SK-N-SH (cell line): ENCODE measurements around the gene KCNJ5.

ENCODE experiments used
- EP300 ChIP-seq, 2 experiments: IDR thresholded peaks; 2 replicates each; pipeline versions ENCODE4 v1.4.0 to v1.6.1; 2012; ENCODE audit warnings: borderline replicate concordance in 1 of 2, low read depth in 1 of 2, low read length in 1 of 2
- FOXM1 ChIP-seq: IDR thresholded peaks from 2 replicates; pipeline ENCODE4 v1.4.0; 2012; ENCODE audit warnings: low read depth, mild to moderate bottlenecking
- GABPA ChIP-seq: IDR thresholded peaks from 2 replicates; pipeline ENCODE4 v1.4.0; 2012; ENCODE audit warnings: low read depth, mild to moderate bottlenecking
- GATA2 ChIP-seq: sonication (generic); formaldehyde crosslinking; IDR thresholded peaks from 2 replicates; pipeline ENCODE4 v1.5.0; 2020; ENCODE audit warnings: mild to moderate bottlenecking, missing genetic modification reagents
- MXI1 ChIP-seq: IDR thresholded peaks from 2 replicates; pipeline ENCODE4 v1.6.1; 2012; ENCODE audit warnings: mild to moderate bottlenecking, low read depth, low read length, improper control_type of control experiment
- SIN3A ChIP-seq: IDR thresholded peaks from 2 replicates; pipeline ENCODE4 v1.6.1; 2012; ENCODE audit warnings: low read depth, mild to moderate bottlenecking, low read length, moderate library complexity, borderline replicate concordance
- TAF1 ChIP-seq: IDR thresholded peaks from 2 replicates; pipeline ENCODE4 v1.6.1; 2012; ENCODE audit warnings: low read depth, mild to moderate bottlenecking, low read length, moderate library complexity, borderline replicate concordance
- TCF12 ChIP-seq: IDR thresholded peaks from 2 replicates; pipeline ENCODE4 v1.4.0; 2012
- TEAD4 ChIP-seq: IDR thresholded peaks from 2 replicates; pipeline ENCODE4 v1.4.0; 2012; ENCODE audit warnings: mild to moderate bottlenecking, borderline replicate concordance; ENCODE audit not compliant: insufficient read depth
- TF ChIP-seq, protein P1 (sequence below): fragments of 200-600 bp; sonication (generic); IDR thresholded peaks from 2 replicates; pipeline ENCODE4 v1.6.1; 2017; ENCODE audit warnings: antibody characterized with exemption, mild to moderate bottlenecking, moderate library complexity
- TF ChIP-seq, protein P2 (sequence below): IDR thresholded peaks from 2 replicates; pipeline ENCODE4 v1.4.0; 2012; ENCODE audit warnings: low read depth, borderline replicate concordance
- TF ChIP-seq, protein P3 (sequence below): IDR thresholded peaks from 2 replicates; pipeline ENCODE4; 2012
- TF ChIP-seq, protein P4 (sequence below): fragments of 150-350 bp; IDR thresholded peaks from 2 replicates; pipeline ENCODE4 v1.6.1; 2017; ENCODE audit warnings: antibody characterized with exemption, low read length, low read depth, borderline replicate concordance
- TF ChIP-seq, protein P5 (sequence below): IDR thresholded peaks from 2 replicates; pipeline ENCODE4 v1.4.0; 2012; ENCODE audit warnings: low read depth

DNA sequence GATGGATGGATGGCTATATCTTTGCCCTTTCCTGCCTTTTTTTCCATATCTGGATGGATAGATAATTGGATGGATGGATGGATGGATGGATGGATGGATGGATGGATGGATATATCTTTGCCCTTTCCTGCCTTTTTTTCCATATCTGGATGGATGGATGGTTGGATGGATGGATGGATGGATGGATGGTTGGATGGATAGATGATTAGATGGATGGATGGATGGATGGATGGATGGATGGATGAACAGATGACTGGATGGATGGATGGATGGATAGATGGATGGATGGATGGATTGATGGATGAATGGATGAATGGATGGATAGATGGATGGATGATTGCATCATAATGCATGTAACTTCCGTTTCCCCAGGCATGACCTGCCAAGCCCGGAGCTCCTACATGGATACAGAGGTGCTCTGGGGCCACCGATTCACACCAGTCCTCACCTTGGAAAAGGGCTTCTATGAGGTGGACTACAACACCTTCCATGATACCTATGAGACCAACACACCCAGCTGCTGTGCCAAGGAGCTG lies 24.9 kb downstream of the KCNJ5 start:
- TF ChIP-seq TEAD4 (no peak), GABPA (no peak), MXI1 (no peak), FOXM1 (no peak), TCF12 (no peak), EP300 (IDR thresholded peaks at IDR 0.05; ENCODE audit: borderline replicate concordance in 1 of 2, low read depth in 1 of 2, low read length in 1 of 2) (no peak), TAF1 (no peak), SIN3A (no peak), GATA2 (CRISPR knock-in tag) (no peak)
- TF ChIP-seq, protein P1, sequence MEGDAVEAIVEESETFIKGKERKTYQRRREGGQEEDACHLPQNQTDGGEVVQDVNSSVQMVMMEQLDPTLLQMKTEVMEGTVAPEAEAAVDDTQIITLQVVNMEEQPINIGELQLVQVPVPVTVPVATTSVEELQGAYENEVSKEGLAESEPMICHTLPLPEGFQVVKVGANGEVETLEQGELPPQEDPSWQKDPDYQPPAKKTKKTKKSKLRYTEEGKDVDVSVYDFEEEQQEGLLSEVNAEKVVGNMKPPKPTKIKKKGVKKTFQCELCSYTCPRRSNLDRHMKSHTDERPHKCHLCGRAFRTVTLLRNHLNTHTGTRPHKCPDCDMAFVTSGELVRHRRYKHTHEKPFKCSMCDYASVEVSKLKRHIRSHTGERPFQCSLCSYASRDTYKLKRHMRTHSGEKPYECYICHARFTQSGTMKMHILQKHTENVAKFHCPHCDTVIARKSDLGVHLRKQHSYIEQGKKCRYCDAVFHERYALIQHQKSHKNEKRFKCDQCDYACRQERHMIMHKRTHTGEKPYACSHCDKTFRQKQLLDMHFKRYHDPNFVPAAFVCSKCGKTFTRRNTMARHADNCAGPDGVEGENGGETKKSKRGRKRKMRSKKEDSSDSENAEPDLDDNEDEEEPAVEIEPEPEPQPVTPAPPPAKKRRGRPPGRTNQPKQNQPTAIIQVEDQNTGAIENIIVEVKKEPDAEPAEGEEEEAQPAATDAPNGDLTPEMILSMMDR = no peak
- TF ChIP-seq, protein P2, sequence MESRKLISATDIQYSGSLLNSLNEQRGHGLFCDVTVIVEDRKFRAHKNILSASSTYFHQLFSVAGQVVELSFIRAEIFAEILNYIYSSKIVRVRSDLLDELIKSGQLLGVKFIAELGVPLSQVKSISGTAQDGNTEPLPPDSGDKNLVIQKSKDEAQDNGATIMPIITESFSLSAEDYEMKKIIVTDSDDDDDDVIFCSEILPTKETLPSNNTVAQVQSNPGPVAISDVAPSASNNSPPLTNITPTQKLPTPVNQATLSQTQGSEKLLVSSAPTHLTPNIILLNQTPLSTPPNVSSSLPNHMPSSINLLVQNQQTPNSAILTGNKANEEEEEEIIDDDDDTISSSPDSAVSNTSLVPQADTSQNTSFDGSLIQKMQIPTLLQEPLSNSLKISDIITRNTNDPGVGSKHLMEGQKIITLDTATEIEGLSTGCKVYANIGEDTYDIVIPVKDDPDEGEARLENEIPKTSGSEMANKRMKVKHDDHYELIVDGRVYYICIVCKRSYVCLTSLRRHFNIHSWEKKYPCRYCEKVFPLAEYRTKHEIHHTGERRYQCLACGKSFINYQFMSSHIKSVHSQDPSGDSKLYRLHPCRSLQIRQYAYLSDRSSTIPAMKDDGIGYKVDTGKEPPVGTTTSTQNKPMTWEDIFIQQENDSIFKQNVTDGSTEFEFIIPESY = no peak
- TF ChIP-seq, protein P3, sequence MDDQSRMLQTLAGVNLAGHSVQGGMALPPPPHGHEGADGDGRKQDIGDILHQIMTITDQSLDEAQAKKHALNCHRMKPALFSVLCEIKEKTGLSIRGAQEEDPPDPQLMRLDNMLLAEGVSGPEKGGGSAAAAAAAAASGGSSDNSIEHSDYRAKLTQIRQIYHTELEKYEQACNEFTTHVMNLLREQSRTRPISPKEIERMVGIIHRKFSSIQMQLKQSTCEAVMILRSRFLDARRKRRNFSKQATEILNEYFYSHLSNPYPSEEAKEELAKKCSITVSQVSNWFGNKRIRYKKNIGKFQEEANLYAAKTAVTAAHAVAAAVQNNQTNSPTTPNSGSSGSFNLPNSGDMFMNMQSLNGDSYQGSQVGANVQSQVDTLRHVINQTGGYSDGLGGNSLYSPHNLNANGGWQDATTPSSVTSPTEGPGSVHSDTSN = no peak
- TF ChIP-seq, protein P4, sequence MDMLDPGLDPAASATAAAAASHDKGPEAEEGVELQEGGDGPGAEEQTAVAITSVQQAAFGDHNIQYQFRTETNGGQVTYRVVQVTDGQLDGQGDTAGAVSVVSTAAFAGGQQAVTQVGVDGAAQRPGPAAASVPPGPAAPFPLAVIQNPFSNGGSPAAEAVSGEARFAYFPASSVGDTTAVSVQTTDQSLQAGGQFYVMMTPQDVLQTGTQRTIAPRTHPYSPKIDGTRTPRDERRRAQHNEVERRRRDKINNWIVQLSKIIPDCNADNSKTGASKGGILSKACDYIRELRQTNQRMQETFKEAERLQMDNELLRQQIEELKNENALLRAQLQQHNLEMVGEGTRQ = no peak
- TF ChIP-seq, protein P5, sequence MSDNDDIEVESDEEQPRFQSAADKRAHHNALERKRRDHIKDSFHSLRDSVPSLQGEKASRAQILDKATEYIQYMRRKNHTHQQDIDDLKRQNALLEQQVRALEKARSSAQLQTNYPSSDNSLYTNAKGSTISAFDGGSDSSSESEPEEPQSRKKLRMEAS = no peak
